Psoas muscle (tissue), 8 donors: ENCODE results near the gene CPTP. TPM values are rescaled to one million over a fixed set of nuclear protein-coding genes. Genes with fewer than 3 reads are reported as not detected.
A peak's percentile ranks its signal among the peaks of the same experiment; 100 is the strongest.

ENCODE experiments used
- ATAC-seq, 4 donors: fragments of 200-7000 bp; cut with Tn5 transposase; one replicate each; pipeline ENCODE4 v1.9.1; 2020; ENCODE audit warnings: moderate library complexity in 3 of 4, mild to moderate bottlenecking in 2 of 4
- DNase-seq, 2 donors: peaks; one replicate each; pipeline ENCODE4 v3.0.0-alpha.2; 2020
- H3K27ac ChIP-seq: fragments of 200-600 bp; one replicate; pipeline ENCODE4 v1.8.0; 2022
- H3K27me3 ChIP-seq, 3 donors: fragments of 200-600 bp in 1 of 3; one replicate each; pipeline versions ENCODE4 v1.6.1 to v1.8.0; 2013 to 2022; ENCODE audit warnings: low read length in 2 of 3, mild to moderate bottlenecking in 2 of 3, moderate library complexity in 1 of 3; ENCODE audit not compliant: insufficient read depth in 3 of 3
- H3K36me3 ChIP-seq, 2 donors: fragments of 200-600 bp in 1 of 2; one replicate each; pipeline versions ENCODE4 v1.6.1 to v1.8.0; 2013 to 2022; ENCODE audit warnings: low read depth in 1 of 2, mild to moderate bottlenecking in 1 of 2, moderate library complexity in 1 of 2; ENCODE audit not compliant: insufficient read depth in 1 of 2
- H3K4me1 ChIP-seq: fragments of 200-600 bp; one replicate; pipeline ENCODE4 v1.8.0; 2022
- H3K4me3 ChIP-seq: fragments of 200-600 bp; one replicate; pipeline ENCODE4 v1.8.0; 2022; ENCODE audit warnings: mild to moderate bottlenecking
- H3K9me3 ChIP-seq: fragments of 200-600 bp; one replicate; pipeline ENCODE4 v1.8.0; 2022
- CTCF ChIP-seq: fragments of 200-600 bp; IDR thresholded peaks from one replicate; pipeline ENCODE4 v1.8.0; 2022; ENCODE audit warnings: antibody characterized with exemption
- WGBS, 3 donors: extraction: QIAGEN DNeasy Blood & Tissue Kit; methylation state at CpG; one replicate each; pipeline versions ENCODE4 v1.1.6 to v1.1.7; 2013; 5-methylcytosine and 5-hydroxymethylcytosine counted together
- intact Hi-C, 2 donors: fragments of 100-400 bp; cut with DNase I; formaldehyde crosslinking; loops; one replicate each; pipeline versions ENCODE4 v1.11.0 to v1.14.2; 2022
- polyA plus RNA-seq, 3 donors: library from polyadenylated mRNA; stranded (reverse); fragments of 200-250 nt; gene quantifications; one replicate each; pipeline ENCODE4 v1.2.3, GENCODE V29; 2013
- total RNA-seq, 4 donors: library from RNA; stranded (reverse); fragmentation: NEBNext Ultra II Directional in 2 of 4; extraction: Animal tissue kit (Norgen Biotek cat#: 25700) in 2 of 4; gene quantifications; one replicate each; pipeline versions ENCODE4 v1.2.1 to v1.2.4, GENCODE V29; 2021 to 2023
- donor health status: healthy with polysubstance abuse.
- donor health status: DM: no; HTN: no; CAD: no; lungs with moderate emphysema.
- donor health status: Bipolar disorder and iron deficiency.
- donor health status: healthy.
- donor health status: DM: yes; HTN: yes; CAD: no.
- donor health status: DM: no; HTN: no; CAD: no.
- donor health status: DM: no; HTN: no; CAD: no.
- donor health status: DM: yes; HTN: yes; CAD: no.

The CPTP gene
- total and polyA plus RNA-seq, 7 donors, result 18.2 to 39.5 (median 31.3) TPM

GRCh38 chr1:1371746-1372711 lies 47.4 kb downstream of the CPTP start:
- peak overlapping the region; percentile 56 for H3K27ac ChIP-seq
- intact Hi-C loops, result loop anchor here in 1 of 2 donors (2.0 kb wide), 1 partner anchor 23 kb away; the partner anchor contains the start of gene DVL1
- 21 to 33% (median 25%) methylated on average over 24 to 26 of the region's 26 CpGs for WGBS, 3 donors

GRCh38 chr1:1373051-1373814 lies 48.6 kb downstream of the CPTP start:
- H3K27ac ChIP-seq, result peak overlapping the region; percentile 30
- 71 to 82% (median 79%) methylated on average over 26 of the region's 26 CpGs for WGBS, 3 donors
- H3K9me3 ChIP-seq, result no peaks in the 10 kb centered on the region
- no peak for TF ChIP-seq CTCF
- H3K27me3 ChIP-seq, result no peaks in the 10 kb centered on the region
- H3K36me3 ChIP-seq, result peaks cover 0 to 12% of the 10 kb centered on the region in 2 donors
- ATAC-seq (no peak), DNase-seq (peak in 1 of 2 donors; percentile 66)
- peaks cover 32% of the 10 kb centered on the region for H3K4me1 ChIP-seq
- H3K4me3 ChIP-seq, result peak overlapping the region; percentile 87
- intact Hi-C loops, result loop anchor here in 1 of 2 donors (2.0 kb wide), 1 partner anchor 24 kb away; the partner anchor contains the start of gene DVL1

More at GRCh38 chr1:1371746-1372711, 47.4 kb downstream of the CPTP start:
- TF ChIP-seq CTCF, result peak; percentile 92
- H3K36me3 ChIP-seq, result peaks cover 0 to 12% of the 10 kb centered on the region in 2 donors
- no peak overlapping the region for H3K4me3 ChIP-seq
- H3K27me3 ChIP-seq, result no peaks in the 10 kb centered on the region
- DNase-seq (peak; percentile 74 to 85), ATAC-seq (peak; percentile 35 to 54 (median 43))
- H3K9me3 ChIP-seq, result no peaks in the 10 kb centered on the region
- H3K4me1 ChIP-seq, result peaks cover 32% of the 10 kb centered on the region

GRCh38 chr1:1373815-1374588 lies 49.4 kb downstream of the CPTP start:
- WGBS, 3 donors, result 47 to 48% (median 47%) methylated on average over 48 to 52 of the region's 52 CpGs
- TF ChIP-seq CTCF, result no peak
- no peak for ATAC-seq
- Histone ChIP-seq H3K4me1 (peaks cover 32% of the 10 kb centered on the region), H3K9me3 (no peaks in the 10 kb centered on the region), H3K4me3 (peak overlapping the region; percentile 87), H3K27me3 (no peaks in the 10 kb centered on the region), H3K27ac (peak overlapping the region; percentile 90), H3K36me3 (peaks cover 0 to 12% of the 10 kb centered on the region in 2 donors)
- DNase-seq, result peak in 1 of 2 donors; percentile 59
- intact Hi-C loops, result loop anchor here in 1 of 2 donors (2.0 kb wide), 2 partner anchors 25 kb away; partner anchors contain the start of genes CCNL2 and DVL1

GRCh38 chr1:1374589-1374928 lies 50.0 kb downstream of the CPTP start:
- intact Hi-C loops, result loop anchor here in 1 of 2 donors (2.0 kb wide), 1 partner anchor 24 kb away; the partner anchor contains the start of gene CCNL2
- ATAC-seq (peak; percentile 0 to 11 (median 6)), DNase-seq (peak; percentile 50 to 69)
- Histone ChIP-seq H3K9me3 (no peaks in the 10 kb centered on the region), H3K4me3 (peak overlapping the region; percentile 87), H3K36me3 (peaks cover 0 to 12% of the 10 kb centered on the region in 2 donors), H3K27ac (peak overlapping the region; percentile 90), H3K4me1 (peaks cover 32% of the 10 kb centered on the region), H3K27me3 (no peaks in the 10 kb centered on the region)
- 0 to 1% (median 1%) methylated on average over 12 to 24 of the region's 24 CpGs for WGBS, 3 donors
- TF ChIP-seq CTCF, result no peak
